Mesenchymal stem cell (in vitro differentiated cells and primary cell): Measurements from ENCODE around the gene RNU5D-1.

Experiments
- DNase-seq: peaks from one replicate; pipeline ENCODE4 v3.0.0-alpha.2; 2013
- H2AFZ ChIP-seq: one replicate; pipeline ENCODE4 v1.6.1; 2013; ENCODE audit warnings: low read depth, mild to moderate bottlenecking, control low read depth, inconsistent platforms, low read length, moderate library complexity
- H2AK5ac ChIP-seq: 2 replicates; pipeline ENCODE4 v1.6.1; 2013; ENCODE audit warnings: low read length, moderate library complexity, mild to moderate bottlenecking, inconsistent platforms; ENCODE audit not compliant: severe bottlenecking
- H2BK120ac ChIP-seq: one replicate; pipeline ENCODE4 v1.6.1; 2013; ENCODE audit warnings: low read depth, mild to moderate bottlenecking, inconsistent platforms, low read length, moderate library complexity
- H2BK12ac ChIP-seq, 2 experiments: one replicate each; pipeline ENCODE4 v1.6.1; 2013; ENCODE audit warnings: inconsistent platforms in 2 of 2, low read length in 2 of 2, mild to moderate bottlenecking in 2 of 2, moderate library complexity in 2 of 2, control low read depth in 1 of 2
- H2BK15ac ChIP-seq: one replicate; pipeline ENCODE4 v1.6.1; 2013; ENCODE audit warnings: mild to moderate bottlenecking, low read depth, inconsistent platforms; ENCODE audit not compliant: poor library complexity, severe bottlenecking
- H2BK5ac ChIP-seq: 2 replicates; pipeline ENCODE4 v1.6.1; 2013; ENCODE audit warnings: low read depth, mild to moderate bottlenecking, low read length, control low read depth, inconsistent platforms; ENCODE audit not compliant: poor library complexity, severe bottlenecking
- H3K14ac ChIP-seq, 2 experiments: one replicate each; pipeline ENCODE4 v1.6.1; 2013; ENCODE audit warnings: inconsistent platforms in 2 of 2, low read length in 2 of 2, control low read depth in 1 of 2, mild to moderate bottlenecking in 1 of 2, moderate library complexity in 1 of 2
- H3K18ac ChIP-seq, 2 experiments: one replicate each; pipeline ENCODE4 v1.6.1; 2013; ENCODE audit warnings: inconsistent platforms in 2 of 2, low read length in 2 of 2, control low read depth in 1 of 2, low read depth in 1 of 2, mild to moderate bottlenecking in 1 of 2
- H3K23ac ChIP-seq, 2 experiments: one replicate each; pipeline ENCODE4 v1.6.1; 2013; ENCODE audit warnings: inconsistent platforms in 2 of 2, low read length in 2 of 2, mild to moderate bottlenecking in 2 of 2, moderate library complexity in 2 of 2, control low read depth in 1 of 2
- H3K27ac ChIP-seq: 2 replicates; pipeline ENCODE4 v1.5.1; 2013; ENCODE audit warnings: mild to moderate bottlenecking, moderate library complexity, low read length, control low read depth, inconsistent platforms; ENCODE audit not compliant: poor library complexity, severe bottlenecking
- H3K27me3 ChIP-seq, 2 experiments: 2 replicates each; pipeline versions ENCODE4 v1.6.1 to v1.7.0; 2013; ENCODE audit warnings: low read length in 2 of 2, mild to moderate bottlenecking in 2 of 2, moderate library complexity in 2 of 2, control low read depth in 1 of 2, inconsistent platforms in 1 of 2; ENCODE audit not compliant: control insufficient read depth in 1 of 2, insufficient read depth in 1 of 2
- H3K36me3 ChIP-seq, 2 experiments: 2 replicates each; pipeline versions ENCODE4 v1.6.1 to v1.7.0; 2013; ENCODE audit warnings: low read length in 2 of 2, control low read depth in 1 of 2, inconsistent platforms in 1 of 2, low read depth in 1 of 2, mild to moderate bottlenecking in 1 of 2; ENCODE audit not compliant: insufficient read depth in 2 of 2, control insufficient read depth in 1 of 2
- H3K4ac ChIP-seq, 2 experiments: one replicate each; pipeline ENCODE4 v1.6.1; 2013; ENCODE audit warnings: inconsistent platforms in 2 of 2, low read length in 2 of 2, mild to moderate bottlenecking in 2 of 2, moderate library complexity in 2 of 2, control low read depth in 1 of 2, low read depth in 1 of 2
- H3K4me1 ChIP-seq: 2 replicates; pipeline ENCODE4 v1.6.1; 2013; ENCODE audit warnings: low read depth, low read length, control low read depth; ENCODE audit not compliant: control insufficient read depth, insufficient read depth
- H3K4me2 ChIP-seq: 2 replicates; pipeline ENCODE4 v1.6.1; 2013; ENCODE audit warnings: low read length, mild to moderate bottlenecking, inconsistent platforms; ENCODE audit not compliant: poor library complexity, severe bottlenecking
- H3K4me3 ChIP-seq, 2 experiments: 2 replicates each; pipeline versions ENCODE4 v1.5.1 to v1.7.0; 2013; ENCODE audit warnings: low read length in 2 of 2, mild to moderate bottlenecking in 2 of 2, control low read depth in 1 of 2, low read depth in 1 of 2; ENCODE audit not compliant: insufficient read depth in 1 of 2
- H3K79me1 ChIP-seq: replicated peaks from 2 replicates; pipeline ENCODE4 v1.6.1; 2013; ENCODE audit warnings: mild to moderate bottlenecking, control low read depth, low read length, inconsistent platforms; ENCODE audit not compliant: poor library complexity, severe bottlenecking
- H3K9ac ChIP-seq: 2 replicates; pipeline ENCODE4 v1.7.0; 2013; ENCODE audit warnings: mild to moderate bottlenecking, low read length, moderate library complexity
- H3K9me3 ChIP-seq: 2 replicates; pipeline ENCODE4 v1.7.0; 2013; ENCODE audit warnings: mild to moderate bottlenecking, low read length; ENCODE audit not compliant: control insufficient read depth
- H4K8ac ChIP-seq: one replicate; pipeline ENCODE4 v1.6.1; 2013; ENCODE audit warnings: inconsistent platforms, mild to moderate bottlenecking, low read length, moderate library complexity
- H4K91ac ChIP-seq: one replicate; pipeline ENCODE4 v1.6.1; 2013; ENCODE audit warnings: mild to moderate bottlenecking, low read length, inconsistent platforms
- WGBS: methylation state at CpG from one replicate; pipeline ENCODE4 v1.1.7; 2013; ENCODE audit warnings: mixed read lengths; 5-methylcytosine and 5-hydroxymethylcytosine counted together

The RNU5D-1 gene

DNA sequence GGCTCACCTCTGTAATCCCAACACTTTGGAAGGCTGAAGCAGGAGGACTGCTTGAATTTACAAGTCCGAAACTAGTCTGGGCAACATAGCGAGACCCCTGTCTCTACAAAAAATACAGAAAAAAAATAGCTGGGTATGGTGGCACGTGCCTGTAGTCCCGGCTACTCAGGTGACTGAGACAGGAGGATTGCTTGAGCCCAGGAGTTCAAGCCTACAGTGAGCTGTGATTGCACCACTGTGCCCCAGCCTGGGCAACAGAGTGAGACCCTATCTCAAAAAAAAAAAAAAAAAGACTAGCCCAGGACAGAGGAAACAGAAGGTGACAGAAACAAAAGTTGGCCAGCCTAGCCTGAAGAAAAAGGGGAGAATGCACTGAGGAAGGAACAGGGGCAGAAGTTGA lies 35.3 kb downstream of the RNU5D-1 start:
- DNase-seq, result no peak
- peaks cover 0 to 18% of the 10 kb centered on the region in 2 experiments for H3K36me3 ChIP-seq

GRCh38 chr1:44694863-44695478 lies 36.0 kb downstream of the RNU5D-1 start:
- Histone ChIP-seq H4K8ac (no peak overlapping the region), H3K36me3 (peaks cover 0 to 18% of the 10 kb centered on the region in 2 experiments), H3K23ac (no peak overlapping the region), H4K91ac (no peak overlapping the region), H2BK120ac (no peak overlapping the region), H3K4ac (no peak overlapping the region), H3K4me3 (no peak overlapping the region), H3K14ac (no peak overlapping the region), H3K4me2 (no peak overlapping the region), H2AFZ (no peak overlapping the region), H2AK5ac (no peak overlapping the region), H3K27me3 (no peaks in the 10 kb centered on the region), H3K27ac (no peak overlapping the region), H3K4me1 (peaks cover 1% of the 10 kb centered on the region), H2BK12ac (no peak overlapping the region), H2BK5ac (no peak overlapping the region), H3K9ac (no peak overlapping the region), H3K18ac (no peak overlapping the region), H3K79me1 (no peaks in the 10 kb centered on the region), H3K9me3 (no peaks in the 10 kb centered on the region), H2BK15ac (no peak overlapping the region)
- WGBS, result 85% methylated on average over 7 of the region's 7 CpGs
- DNase-seq, result no peak

More for the DNA sequence above, 35.3 kb downstream of the RNU5D-1 start:
- Histone ChIP-seq H2BK120ac (no peak overlapping the region), H2AFZ (no peak overlapping the region), H3K18ac (no peak overlapping the region), H3K4me2 (no peak overlapping the region), H3K9ac (no peak overlapping the region), H3K4me3 (no peak overlapping the region), H4K91ac (no peak overlapping the region), H4K8ac (no peak overlapping the region), H3K27ac (no peak overlapping the region), H3K4ac (no peak overlapping the region), H2BK15ac (no peak overlapping the region), H3K4me1 (peaks cover 1% of the 10 kb centered on the region), H2AK5ac (no peak overlapping the region), H3K14ac (no peak overlapping the region), H2BK5ac (no peak overlapping the region), H2BK12ac (no peak overlapping the region), H3K79me1 (no peaks in the 10 kb centered on the region), H3K9me3 (no peaks in the 10 kb centered on the region), H3K27me3 (no peaks in the 10 kb centered on the region), H3K23ac (no peak overlapping the region)
- 87% methylated on average over 4 of the region's 4 CpGs for WGBS

GRCh38 chr1:44693900-44694299 lies 37.1 kb downstream of the RNU5D-1 start:
- Histone ChIP-seq H3K4ac (no peak overlapping the region), H3K14ac (no peak overlapping the region), H3K4me3 (no peak overlapping the region), H2BK5ac (no peak overlapping the region), H2BK120ac (no peak overlapping the region), H3K79me1 (no peaks in the 10 kb centered on the region), H2BK12ac (no peak overlapping the region), H2BK15ac (no peak overlapping the region), H3K4me1 (peaks cover 1% of the 10 kb centered on the region), H3K9me3 (no peaks in the 10 kb centered on the region), H4K91ac (no peak overlapping the region), H3K18ac (no peak overlapping the region), H3K36me3 (peaks cover 0 to 18% of the 10 kb centered on the region in 2 experiments), H3K27me3 (no peaks in the 10 kb centered on the region), H4K8ac (no peak overlapping the region), H3K23ac (no peak overlapping the region), H3K9ac (no peak overlapping the region), H3K27ac (no peak overlapping the region), H2AFZ (no peak overlapping the region), H3K4me2 (no peak overlapping the region), H2AK5ac (no peak overlapping the region)
- WGBS, result 96% methylated on average over 3 of the region's 3 CpGs
- no peak for DNase-seq

GRCh38 chr1:44693159-44693558 lies 37.8 kb downstream of the RNU5D-1 start:
- Histone ChIP-seq H3K79me1 (no peaks in the 10 kb centered on the region), H4K91ac (no peak overlapping the region), H3K4ac (no peak overlapping the region), H4K8ac (no peak overlapping the region), H3K4me2 (no peak overlapping the region), H3K18ac (no peak overlapping the region), H2AFZ (no peak overlapping the region), H3K23ac (no peak overlapping the region), H2BK120ac (no peak overlapping the region), H2BK15ac (no peak overlapping the region), H3K4me1 (peaks cover 1% of the 10 kb centered on the region), H3K4me3 (no peak overlapping the region), H3K27ac (no peak overlapping the region), H3K9me3 (no peaks in the 10 kb centered on the region), H3K27me3 (no peaks in the 10 kb centered on the region), H3K36me3 (peaks cover 0 to 18% of the 10 kb centered on the region in 2 experiments), H2BK5ac (no peak overlapping the region), H3K9ac (no peak overlapping the region), H2AK5ac (no peak overlapping the region), H3K14ac (no peak overlapping the region), H2BK12ac (no peak overlapping the region)
- WGBS, result 100% methylated on average over 1 of the region's 2 CpGs
- DNase-seq, result no peak
